HG02840 (cell line): ENCODE measurements around the gene AZIN2.
"Not testable (repeated sequence)": the region's sequence is repeated elsewhere in the genome, so short reads cannot be mapped to it uniquely, and the experiment has no call there.

Experiments
- ATAC-seq: cut with Tn5 transposase; IDR thresholded peaks from one replicate; pipeline ENCODE4 v1.9.1; 2021; ENCODE audit warnings: mild to moderate bottlenecking, moderate library complexity, moderate number of reproducible peaks; ENCODE audit not compliant: unreplicated experiment, low FRiP score

AZIN2 gene

GRCh38 chr1:33092438-33092837, 11.5 kb downstream of the AZIN2 start:
- ATAC-seq = no peak

DNA sequence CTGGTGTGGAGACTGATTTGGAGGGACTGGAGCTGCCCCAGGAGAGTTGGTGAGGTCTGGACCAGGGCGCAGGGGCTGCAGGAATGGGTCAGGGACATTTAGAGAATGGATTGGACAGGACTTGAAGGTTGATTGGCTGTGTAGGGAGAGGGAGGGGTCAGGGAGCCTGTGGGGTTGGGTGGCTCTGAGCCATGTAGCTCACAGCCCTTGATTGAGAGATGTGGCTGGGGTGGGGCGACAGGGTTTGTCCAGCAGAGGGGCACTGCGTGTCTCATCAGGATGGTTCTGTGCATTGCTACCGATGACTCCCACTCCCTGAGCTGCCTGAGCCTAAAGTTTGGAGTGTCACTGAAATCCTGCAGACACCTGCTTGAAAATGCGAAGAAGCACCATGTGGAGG, 12.1 kb downstream of the AZIN2 start:
- ATAC-seq = no peak

DNA sequence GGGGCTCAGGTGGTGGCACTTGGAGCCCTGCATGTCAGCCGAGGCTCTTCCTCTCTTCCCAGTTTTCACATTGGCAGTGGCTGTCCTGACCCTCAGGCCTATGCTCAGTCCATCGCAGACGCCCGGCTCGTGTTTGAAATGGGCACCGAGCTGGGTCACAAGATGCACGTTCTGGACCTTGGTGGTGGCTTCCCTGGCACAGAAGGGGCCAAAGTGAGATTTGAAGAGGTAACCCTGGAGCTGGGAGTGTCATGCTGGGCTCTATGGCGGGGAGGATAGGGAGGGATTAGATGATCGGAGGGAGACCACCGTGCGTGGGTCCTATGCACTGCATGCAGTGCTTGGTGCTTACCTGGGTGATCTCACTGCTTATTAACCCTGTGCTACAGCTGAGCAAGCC, 13.5 kb downstream of the AZIN2 start:
- ATAC-seq = no peak

DNA sequence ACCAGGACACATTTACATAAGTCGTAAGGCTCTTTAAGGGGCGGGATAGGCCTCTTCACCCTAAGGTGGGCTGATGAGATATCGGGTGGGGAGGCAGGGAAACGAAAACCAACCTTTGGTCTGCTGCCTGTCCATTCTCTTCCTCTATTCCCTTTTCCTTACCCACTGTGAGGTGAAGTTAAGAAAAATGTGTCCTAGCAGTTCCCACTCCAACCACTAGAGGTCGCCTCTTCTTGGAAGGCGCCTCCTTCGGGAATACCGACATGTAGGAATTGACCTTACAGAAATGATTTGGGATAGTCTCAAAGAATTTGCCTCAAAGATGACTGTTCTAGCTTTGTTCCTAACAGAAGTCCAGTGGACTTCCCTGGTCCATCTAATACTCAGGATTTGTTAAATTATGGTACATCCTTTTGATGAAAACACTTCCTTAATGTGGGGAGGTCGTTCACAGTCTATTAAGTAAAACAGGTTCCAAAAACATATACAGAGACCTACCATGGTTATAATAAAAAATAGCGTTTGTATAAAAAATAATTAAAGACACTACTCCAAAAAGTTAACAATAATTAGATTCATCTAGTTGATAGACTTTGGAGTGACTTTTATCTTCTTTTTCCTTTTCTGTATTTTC, 14.1 kb downstream of the AZIN2 start:
- no peak for ATAC-seq

DNA sequence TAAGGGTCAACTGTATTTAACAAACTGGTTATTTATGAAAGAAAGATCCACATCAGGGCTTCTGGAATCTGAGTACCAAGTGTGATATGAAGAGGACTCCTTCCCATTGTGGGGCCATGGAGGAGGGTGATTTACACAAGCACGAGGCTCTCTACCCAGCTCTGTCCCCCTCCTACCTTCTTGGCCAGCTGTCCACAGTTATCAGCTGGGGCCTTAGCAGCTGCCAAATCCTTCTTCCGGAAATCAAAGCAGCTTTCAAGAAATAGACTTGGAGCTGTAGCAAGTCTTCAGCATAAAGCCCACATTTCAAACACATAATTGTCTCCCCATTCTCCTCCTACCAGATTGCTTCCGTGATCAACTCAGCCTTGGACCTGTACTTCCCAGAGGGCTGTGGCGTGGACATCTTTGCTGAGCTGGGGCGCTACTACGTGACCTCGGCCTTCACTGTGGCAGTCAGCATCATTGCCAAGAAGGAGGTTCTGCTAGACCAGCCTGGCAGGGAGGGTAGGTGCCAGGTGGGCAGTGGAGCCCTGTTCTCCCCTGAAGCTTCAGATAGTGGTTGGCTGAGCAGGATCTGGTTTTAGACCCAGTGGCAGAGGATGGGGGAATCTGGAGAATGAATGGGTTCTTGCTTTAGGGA, 15.5 kb downstream of the AZIN2 start:
- ATAC-seq = no peak

DNA sequence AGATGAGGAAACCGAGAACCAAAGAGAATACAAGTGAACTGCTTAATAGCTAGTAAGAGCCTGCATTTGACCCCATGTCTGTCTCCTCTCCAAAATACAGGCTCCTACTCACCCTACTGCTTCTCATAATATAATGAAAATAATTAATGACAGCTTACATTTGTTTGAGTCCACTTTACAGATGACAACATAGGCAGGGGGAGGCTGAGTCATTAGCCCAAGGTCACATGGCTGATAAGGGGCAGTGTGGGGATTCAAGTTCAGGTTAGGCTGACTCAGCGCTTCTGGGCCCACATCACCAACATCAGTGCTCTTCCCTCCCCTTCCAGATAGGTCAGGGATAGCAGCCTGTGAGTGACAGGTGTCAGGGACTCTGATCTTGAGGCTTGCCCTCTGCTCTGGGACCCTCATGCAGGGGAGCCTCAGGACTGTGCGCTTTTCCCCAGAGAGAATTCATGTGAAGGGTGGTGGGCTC, 16.2 kb downstream of the AZIN2 start:
- no peak for ATAC-seq

DNA sequence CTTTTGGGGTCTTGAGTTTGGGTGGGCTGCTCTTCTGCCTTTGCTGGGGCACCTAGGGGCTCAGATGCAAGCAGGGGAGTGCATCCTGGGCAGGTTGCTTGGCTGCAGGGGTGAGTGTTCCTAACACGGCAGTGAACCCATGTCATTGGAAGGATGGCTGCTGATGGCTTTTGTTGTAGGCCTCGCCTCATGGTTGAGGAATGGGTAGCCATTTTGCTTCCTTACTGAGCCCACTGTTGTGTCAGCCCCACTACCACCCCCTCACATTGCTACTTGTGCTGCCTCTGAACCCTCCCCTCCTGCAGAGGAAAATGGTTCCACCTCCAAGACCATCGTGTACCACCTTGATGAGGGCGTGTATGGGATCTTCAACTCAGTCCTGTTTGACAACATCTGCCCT, 16.8 kb downstream of the AZIN2 start:
- ATAC-seq = no peak

DNA sequence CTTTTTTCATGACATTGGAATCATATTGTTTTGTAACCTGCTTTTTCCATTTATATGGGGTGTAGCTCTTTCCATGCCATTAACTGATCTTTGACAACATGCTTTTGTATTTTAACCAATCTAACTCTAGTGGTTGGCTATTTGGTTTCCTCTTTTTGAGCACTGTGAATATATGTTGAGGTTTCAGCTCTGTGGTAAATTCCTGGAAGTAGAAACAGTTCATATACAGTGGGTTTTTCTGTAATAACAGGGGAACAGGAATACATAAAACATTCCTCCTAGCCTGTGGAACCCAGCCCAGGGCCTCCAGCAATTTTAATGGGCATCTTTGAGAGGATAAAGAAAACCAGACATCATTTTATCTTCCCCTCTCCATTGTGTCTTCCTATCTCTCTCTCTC, 17.4 kb downstream of the AZIN2 start:
- no peak for ATAC-seq

DNA sequence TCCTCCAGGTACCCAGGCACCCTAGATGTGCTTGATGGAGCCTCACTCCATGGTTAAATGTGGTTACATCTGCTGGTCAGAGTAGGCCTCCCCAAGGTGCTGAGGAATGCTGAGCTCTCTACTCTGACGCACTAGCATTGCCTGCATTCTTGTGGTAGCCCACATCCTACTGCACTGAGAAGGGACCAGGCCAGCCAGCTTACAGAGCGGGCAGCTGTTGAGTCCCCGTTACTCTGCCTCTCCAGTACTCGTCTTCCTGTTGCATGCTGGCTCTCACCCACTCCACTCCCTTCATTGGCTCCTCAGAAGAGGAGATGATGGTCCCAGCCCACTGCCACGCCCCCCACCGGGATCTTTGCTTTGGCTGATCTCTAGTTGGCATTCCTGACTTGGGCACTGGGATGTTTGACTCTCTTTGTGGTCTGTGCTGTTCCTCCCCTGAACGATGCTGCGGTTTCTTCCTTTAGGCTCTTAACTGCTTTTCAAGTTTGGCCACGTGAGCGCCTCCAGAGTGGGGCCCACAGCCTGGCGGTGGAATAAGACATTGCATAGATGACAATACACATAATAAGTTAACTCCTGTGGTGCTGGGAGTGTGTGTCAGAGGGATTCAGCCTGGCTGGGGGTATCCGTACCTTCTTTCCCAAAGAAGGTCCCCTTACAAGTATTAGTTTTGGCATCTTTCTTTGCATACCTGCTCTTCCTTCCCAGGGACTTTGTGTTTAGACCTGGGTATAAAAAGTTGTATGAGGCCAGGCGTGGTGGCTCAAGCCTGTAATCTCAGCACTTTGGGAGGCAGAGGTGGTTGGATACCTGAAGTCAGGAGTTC, 18.6 kb downstream of the AZIN2 start:
- ATAC-seq = no peak

DNA sequence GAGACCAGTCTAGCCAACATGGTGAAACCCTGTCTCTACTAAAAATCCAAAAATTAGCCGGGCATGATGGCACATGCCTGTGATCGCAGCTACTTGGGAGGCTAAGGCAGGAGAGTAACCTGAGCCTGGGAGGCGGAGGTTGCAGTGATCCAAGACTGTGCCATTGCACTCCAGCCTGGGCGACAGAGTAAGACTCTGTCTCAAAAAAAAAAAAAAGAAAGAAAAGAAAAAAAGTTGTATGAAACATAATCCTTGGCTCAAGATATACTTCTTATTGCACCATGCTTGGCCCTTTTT, 19.1 kb downstream of the AZIN2 start:
- not testable (repeated sequence) for ATAC-seq

DNA sequence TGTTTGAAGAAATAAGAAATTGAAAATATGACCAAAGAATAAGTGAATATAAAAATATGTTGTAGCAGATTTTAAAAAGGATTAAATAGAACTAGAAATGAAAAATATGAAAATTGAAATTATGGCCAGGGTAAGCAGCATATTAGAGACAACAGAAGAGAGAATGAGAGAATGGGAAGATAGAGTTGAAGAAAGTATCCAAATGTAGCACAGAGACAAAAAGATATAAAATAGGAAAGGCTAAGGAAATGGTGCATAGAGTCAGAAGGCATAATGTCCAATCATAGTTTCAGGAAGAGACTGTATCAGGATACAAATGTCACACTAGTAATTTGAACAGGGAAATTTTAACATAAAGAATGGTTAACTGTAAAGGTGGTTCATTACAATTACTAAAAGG, 29.5 kb downstream of the AZIN2 start:
- ATAC-seq = no peak

GRCh38 chr1:33111965-33112364, 31.0 kb downstream of the AZIN2 start:
- ATAC-seq = no peak

GRCh38 chr1:33117440-33118085, 36.6 kb downstream of the AZIN2 start:
- ATAC-seq = no peak

DNA sequence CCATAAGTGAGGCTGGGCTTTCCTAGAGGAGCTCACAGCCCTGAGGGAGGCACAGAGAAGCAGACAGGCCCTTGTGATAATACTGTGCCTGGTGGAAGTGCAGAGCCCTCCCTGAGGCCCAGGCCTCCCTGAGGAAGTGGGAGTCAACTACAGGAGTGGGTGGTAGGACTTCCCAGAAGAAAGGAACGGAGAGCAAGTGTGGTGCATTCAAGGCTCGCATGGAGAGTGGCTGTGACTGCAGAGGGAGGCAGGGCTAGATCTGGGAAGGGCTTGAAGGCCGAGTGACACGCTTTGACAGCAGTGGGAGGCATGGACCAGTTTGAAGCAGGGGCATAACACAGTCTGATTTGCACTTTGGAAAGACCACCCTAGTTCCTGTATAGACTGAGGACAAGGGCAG, 37.3 kb downstream of the AZIN2 start:
- no peak for ATAC-seq

DNA sequence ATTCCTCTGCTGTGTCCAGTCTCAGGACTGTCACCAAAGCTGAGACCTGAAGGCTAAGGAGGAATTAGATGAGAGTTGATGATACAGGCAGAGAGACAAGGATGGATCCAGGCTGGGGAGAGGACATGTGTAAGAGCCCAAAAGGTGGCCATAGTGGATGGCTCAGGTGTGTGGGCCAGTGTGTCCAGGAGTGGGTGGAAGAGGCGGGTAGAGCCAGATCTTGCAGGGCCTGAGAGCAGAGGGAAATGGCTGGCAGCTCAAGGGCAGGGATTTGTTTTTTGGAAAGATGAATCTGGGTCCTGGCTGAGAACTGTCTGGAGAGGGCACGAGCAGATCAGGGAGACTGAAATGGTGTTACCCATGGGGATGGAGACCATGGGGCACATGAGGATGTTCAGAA, 38.1 kb downstream of the AZIN2 start:
- no peak for ATAC-seq

DNA sequence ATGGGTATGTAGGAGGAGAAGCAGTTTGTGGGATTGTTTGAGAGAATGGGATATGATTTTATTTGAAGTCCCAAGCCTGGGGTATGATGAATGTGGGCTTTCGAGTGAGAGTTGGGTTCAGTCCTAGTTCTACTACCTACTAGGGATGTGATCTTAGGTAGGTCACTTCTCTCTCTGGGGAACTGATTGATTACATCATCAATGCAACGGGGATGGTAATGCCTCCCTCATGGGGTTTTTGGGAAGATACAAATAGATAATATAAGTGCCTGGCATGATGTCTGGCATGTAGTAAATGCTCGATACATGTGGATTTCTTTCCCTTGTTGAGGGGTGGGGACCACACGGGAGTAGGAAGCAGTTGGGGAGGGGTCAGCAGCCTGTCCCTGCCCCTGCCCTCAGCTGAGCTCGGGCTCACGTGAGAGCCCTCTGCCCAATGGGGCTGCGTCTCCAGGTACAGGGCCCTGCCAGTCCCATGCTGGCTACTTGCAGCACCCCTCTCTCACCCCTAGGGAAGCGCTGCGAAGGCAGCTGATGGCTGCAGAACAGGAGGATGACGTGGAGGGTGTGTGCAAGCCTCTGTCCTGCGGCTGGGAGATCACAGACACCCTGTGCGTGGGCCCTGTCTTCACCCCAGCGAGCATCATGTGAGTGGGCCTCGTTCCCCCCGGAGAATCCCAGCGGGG, 38.7 kb downstream of the AZIN2 start:
- no peak for ATAC-seq

DNA sequence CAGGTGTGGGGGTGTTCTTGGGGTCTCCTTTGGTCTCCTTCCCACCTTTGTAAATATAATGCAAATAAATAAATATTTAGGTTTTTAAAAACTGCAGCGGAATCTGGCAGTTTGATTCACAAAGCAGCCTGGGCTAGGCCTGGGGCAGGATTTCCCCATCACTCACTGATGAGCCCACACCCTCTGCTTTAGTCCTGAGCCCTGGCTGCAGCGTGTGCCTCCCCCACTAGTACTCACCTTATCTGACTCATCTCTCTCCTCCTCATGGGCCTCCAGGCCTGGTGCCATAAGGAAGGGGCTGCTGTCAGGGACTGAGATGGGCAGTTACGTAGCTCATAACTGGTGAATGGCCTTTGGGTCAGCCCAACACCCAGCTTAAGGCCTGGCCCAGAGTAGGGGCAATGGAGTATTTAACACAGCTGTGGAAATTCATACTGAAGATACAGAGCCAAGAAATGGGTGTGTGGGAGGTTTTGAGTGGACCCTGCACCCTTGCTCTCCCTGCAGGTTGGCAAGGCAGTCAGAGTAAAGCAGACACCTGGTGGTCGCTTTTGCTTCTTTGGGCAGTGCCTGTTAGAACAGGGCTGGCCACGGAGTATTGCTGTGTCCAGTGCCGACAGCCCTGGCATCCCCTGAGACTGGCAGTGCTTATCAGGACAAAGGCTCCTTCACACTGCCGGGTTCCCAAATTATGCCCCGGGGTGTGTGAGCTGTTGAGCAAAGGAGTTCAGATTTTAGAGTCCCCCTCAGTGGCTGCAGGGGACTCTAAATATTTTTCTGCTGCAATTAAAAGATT, 39.7 kb downstream of the AZIN2 start:
- ATAC-seq = no peak

DNA sequence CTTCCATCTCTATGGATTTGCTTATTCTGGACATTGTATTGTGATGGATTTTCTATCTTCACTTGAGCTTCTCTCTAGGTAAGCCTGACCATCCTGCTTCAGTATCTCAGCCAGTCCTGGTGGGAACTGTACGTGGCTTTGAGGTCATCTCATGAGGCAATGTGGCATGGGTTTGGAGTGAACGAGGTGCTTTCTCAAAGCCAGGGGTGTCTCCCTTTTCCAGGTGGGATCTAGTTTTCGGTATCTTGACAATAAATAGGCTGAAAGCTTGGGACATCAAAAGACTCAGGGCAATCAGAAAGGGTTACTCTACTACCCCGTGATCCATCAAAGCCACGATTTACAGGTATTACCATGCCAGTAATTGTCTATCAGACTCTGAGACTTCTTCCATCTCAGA, 40.8 kb downstream of the AZIN2 start:
- ATAC-seq = no peak

DNA sequence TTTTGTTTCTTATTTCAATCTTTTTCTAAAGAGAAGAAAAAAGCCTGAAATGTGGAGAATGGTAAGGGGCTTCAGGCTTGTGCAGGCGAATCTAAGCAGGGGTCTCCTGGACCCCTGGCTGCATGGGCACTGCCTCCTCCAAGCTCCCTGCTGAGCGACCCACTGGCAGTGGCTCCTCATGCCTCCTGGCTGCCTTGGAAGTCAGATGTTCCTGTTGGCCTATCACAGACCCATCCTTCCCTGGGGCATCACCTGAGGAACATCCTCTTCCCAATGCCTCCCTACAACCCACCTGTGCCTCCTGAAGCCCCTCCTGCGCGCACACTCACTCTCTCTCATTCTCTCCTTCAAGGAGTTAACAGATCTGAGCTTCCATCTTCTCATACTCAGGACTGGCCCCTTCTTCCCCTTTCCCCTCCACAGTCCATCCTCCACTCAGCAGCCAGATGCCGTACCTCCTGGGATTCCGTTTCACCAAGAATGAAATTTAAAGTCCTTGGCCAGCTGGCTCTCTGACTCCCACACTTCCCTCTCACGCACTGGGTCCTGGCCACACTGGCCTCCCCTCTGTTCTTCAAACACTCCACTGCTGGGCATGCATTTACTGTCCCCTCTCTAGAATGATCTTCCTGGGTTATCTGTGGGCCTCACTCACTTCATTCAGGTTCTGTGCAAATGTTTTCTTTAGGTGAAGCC, 41.7 kb downstream of the AZIN2 start:
- ATAC-seq = no peak
